Measurements from ENCODE around the gene ELL2. TPM values are rescaled to one million over a fixed set of nuclear protein-coding genes. Genes with fewer than 3 reads are reported as not detected.

Gene ELL2
- total and polyA plus RNA-seq, 9 of the 15 experiments (the other 6 are each of a cell fraction or from before 2014, with no cell fraction given): 4.3 to 18.3 (median 14.5) TPM

- TF ChIP-seq NKRF (IDR thresholded peaks at IDR 0.05; ENCODE audit: borderline replicate concordance): no peak
- TF ChIP-seq ZNF316 (IDR thresholded peaks at IDR 0.05): peak; percentile 98
- TF ChIP-seq MAFK (IDR thresholded peaks at IDR 0.05; ENCODE audit: low read length): peak; percentile 97
- no peak for TF ChIP-seq ZNF449 (CRISPR knock-in tag; IDR thresholded peaks at IDR 0.05)
- peak; percentile 90 for TF ChIP-seq MAFG (tag; conservative IDR thresholded peaks at IDR 0.05)
- no peak for TF ChIP-seq SAP30 (IDR thresholded peaks at IDR 0.05; ENCODE audit: borderline replicate concordance, insufficient read depth, low read depth, low read length, poor library complexity, severe bottlenecking)
Observed at GRCh38 chr5:95942414-95942813, 19.2 kb downstream of the ELL2 start (continued).

GRCh38 chr5:95941756-95942155 is 19.9 kb downstream of the ELL2 start:
- ChIA-PET POLR2A (interaction anchor here (0.6 to 1.8 kb wide), 6 partner anchors 16 to 185 kb away, joined by 3 to 7 read pairs (median 4); partner anchors contain the start of gene ELL2), CTCF (ENCODE audit: low intra/inter-chr PET ratio) (no interaction called here)
- Histone ChIP-seq H3K27me3 (ENCODE audit: control insufficient read depth in 2 of 2, insufficient read depth in 2 of 2, low read length in 2 of 2) (no peaks in the 10 kb centered on the region), H2AFZ (ENCODE audit: low read depth, low read length) (no peak overlapping the region), H4K20me1 (replicated peaks; ENCODE audit: control insufficient read depth, insufficient read depth, low read length) (0 out of 2 replicates have a peak, but pooled peaks cover 2% of the 10 kb centered on the region), H3K4me3 (no peak overlapping the region), H3K27ac (ENCODE audit: extremely low read depth, low read depth, low read length) (no peak overlapping the region), H3K4me1 (replicated peaks in 1 of 2; ENCODE audit: control insufficient read depth in 2 of 2, insufficient read depth in 2 of 2, low read length in 2 of 2) (peaks cover 4 to 66% of the 10 kb centered on the region in 2 experiments; a peak in 4 of 5 replicates), H3K4me2 (ENCODE audit: insufficient read depth, low read length) (no peak overlapping the region), H3K36me3 (ENCODE audit: control insufficient read depth, insufficient read depth, low read length) (no peaks in the 10 kb centered on the region), H3K9me3 (replicated peaks; ENCODE audit: control insufficient read depth, insufficient read depth, low read depth, low read length) (no peaks in the 10 kb centered on the region), H3K9ac (ENCODE audit: insufficient read depth in 1 of 2, low read depth in 2 of 2, low read length in 2 of 2) (no peak overlapping the region), H3K79me2 (ENCODE audit: control insufficient read depth, insufficient read depth, low read length) (peaks cover 64% of the 10 kb centered on the region), H3K9me1 (ENCODE audit: control insufficient read depth, insufficient read depth, low read length) (no peaks in the 10 kb centered on the region)
- 0 out of 2 replicates have a peak, but pooled peaks have one; percentile 25 for TF ChIP-seq RBM34 (IDR thresholded peaks at IDR 0.05; ENCODE audit: borderline replicate concordance, insufficient read depth, low read length)
- no peak for TF ChIP-seq ZBTB8A (IDR thresholded peaks at IDR 0.05; ENCODE audit: partially characterized antibody)
- intact Hi-C loops (cut with micrococcal nuclease) (no loop called here), in situ Hi-C loops (cut with MboI) (no loop called here)
- FAIRE-seq (no peak), ATAC-seq (no peak), DNase-seq (ENCODE audit: extremely low read depth in 1 of 4, low spot score in 3 of 4) (no peak)
- BruUV-seq (replicated peaks): no TSS peak

All from K562 (cell line).